Measurements from ENCODE around the gene MED12L. TPM values are rescaled to one million over a fixed set of nuclear protein-coding genes. Genes with fewer than 3 reads are reported as not detected.

The MED12L gene
- total RNA-seq, 1 experiment from 2014 or later, result 2.7 TPM

DNA sequence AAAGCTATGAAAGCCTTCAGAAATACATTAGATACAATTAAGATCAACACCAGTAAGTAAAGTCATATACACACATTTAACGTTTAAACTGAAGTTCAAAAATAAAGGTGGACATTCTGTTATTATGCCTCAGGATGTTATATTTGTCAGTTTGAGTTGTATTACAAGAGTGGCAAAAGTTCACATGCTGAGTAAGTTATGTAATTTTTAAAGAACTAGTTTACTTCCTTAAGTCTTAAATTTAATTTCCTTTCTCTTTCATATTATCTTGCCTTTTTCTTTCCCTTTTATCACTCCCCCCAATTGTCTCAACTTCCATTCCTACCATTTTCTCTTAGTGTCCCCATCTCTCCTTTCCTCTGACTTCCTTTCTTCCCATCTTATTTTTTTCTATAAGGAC lies 236.1 kb downstream of the MED12L start:
- DNase-seq (ENCODE audit: low read depth), result no peak

DNA sequence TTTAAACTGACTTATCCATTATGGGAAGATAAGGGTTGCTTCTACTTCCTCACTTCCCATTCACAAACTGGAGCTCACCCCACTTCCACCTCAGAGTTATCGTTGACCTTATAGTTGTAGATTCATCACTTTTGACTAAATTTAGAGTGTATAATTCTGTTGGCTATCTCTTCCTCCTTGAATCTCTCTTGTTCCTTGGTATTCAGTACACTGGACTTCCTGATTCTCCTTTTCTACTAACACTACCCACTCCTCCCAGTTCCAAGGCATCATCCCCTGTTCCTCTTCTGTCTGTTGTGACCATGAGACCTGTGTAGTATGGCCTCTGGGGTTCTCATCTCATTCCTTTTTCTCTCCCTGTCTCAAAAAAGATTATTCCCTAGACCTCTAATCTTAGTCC lies 237.0 kb downstream of the MED12L start:
- DNase-seq (ENCODE audit: low read depth), result no peak

- DNase-seq (ENCODE audit: low read depth), result no peak
These were observed 242.2 kb downstream of the MED12L start for GRCh38 chr3:151327571-151328198.

DNA sequence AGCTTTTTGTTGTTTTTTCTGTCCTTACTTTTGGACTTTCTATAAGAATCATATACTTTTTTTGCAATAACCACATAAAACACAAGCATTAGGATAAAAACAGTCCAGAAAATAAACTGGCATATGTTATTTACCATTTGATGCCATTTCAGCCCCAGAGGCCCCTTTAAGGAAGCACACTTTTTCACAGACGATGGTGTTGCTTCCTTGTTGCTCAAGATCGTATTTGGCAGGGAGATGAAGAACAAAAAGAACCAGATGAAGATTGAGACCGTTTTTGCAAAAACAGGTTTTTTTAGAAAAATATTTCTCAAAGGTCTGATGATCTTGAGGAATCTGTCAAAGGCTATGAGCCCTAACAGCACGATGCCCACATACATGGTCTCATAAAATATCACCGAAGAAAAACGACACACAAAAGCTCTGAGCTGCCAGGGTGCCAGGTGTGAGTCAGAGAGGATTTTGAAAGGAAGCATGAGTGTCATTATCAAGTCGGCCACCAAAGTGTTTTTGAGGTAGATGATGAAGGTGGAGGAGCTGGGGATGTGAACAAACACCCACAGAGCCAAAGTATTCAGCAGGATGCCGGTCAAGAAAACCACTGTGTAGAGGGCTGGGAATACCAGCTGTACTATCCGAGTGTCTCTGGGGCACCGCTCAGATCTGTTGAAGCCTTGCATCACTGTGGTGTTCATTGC lies 243.0 kb downstream of the MED12L start:
- peak; percentile 26 for DNase-seq (ENCODE audit: low read depth)

- no peak for DNase-seq (ENCODE audit: low read depth)
These were observed 243.9 kb downstream of the MED12L start, which contains the start of gene P2RY13 for GRCh38 chr3:151329363-151329762. Gene P2RY13 (minus strand): TSS chr3:151329549. CDS start chr3:151329528, 21 bp downstream.

DNA sequence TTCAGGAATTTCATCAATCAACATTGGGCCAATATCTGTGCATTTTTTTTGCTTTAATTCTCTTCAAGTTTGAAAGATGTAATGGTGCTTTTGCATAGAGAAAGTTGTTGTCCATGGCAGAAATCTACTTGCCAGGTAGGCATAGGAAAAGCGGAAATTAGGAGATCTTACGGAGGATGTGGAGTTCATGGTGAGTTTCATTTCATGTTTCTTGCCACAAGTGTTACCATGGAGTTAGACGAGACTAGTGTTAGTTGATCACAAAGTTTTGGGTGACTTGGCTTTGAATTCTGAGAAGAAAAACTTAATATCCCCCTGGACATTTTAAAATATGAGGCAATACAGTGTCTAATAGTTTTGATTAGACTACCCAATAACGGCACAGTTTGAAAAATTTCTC lies 244.9 kb downstream of the MED12L start:
- no peak for DNase-seq (ENCODE audit: low read depth)

GRCh38 chr3:151330899-151331298 lies 245.4 kb downstream of the MED12L start:
- no peak for DNase-seq (ENCODE audit: low read depth)

- DNase-seq (ENCODE audit: low read depth), result no peak
These were observed 246.2 kb downstream of the MED12L start for GRCh38 chr3:151331696-151332095.

- DNase-seq (ENCODE audit: low read depth), result peak; percentile 46
These were observed 260.4 kb downstream of the MED12L start for GRCh38 chr3:151345859-151346258.

DNA sequence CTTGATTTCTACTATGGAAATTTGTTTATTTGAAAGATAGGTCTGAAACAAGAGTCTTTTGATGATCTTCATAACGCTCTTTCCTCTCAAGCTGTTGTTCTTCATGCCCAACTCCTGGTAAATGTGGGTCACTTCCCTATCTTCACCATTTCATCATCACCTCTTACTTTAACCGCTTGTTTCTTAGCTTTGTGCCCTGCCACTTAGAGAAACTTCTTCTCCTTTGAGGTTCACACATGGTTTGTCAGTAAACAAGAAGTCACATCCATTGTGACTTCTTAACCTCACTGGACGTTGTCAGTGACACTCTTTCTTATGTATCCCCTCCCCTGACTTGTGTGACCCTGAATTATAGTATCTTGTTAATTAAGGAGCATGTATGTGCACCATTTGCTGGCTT lies 260.8 kb downstream of the MED12L start:
- no peak for DNase-seq (ENCODE audit: low read depth)

GRCh38 chr3:151347432-151347831 lies 262.0 kb downstream of the MED12L start:
- DNase-seq (ENCODE audit: low read depth), result no peak

DNA sequence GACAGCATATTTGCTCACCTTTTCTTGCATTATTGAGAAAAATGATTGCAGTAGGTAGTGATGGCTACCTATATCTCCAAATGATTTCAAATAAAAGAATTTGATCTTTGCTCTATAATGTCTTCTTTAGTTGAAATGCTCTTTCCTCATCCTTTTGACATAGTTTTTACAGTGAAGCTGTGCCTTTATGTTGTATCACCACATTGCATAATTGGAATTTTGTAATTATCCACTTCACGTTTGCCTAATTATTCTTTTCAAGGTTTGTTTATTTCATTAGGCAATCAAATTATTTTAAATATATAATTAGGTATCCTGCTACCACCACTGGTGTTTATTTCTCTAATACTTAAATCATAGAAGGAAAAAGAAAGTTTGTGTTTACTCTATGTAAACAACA lies 265.2 kb downstream of the MED12L start:
- DNase-seq (ENCODE audit: low read depth), result no peak

DNA sequence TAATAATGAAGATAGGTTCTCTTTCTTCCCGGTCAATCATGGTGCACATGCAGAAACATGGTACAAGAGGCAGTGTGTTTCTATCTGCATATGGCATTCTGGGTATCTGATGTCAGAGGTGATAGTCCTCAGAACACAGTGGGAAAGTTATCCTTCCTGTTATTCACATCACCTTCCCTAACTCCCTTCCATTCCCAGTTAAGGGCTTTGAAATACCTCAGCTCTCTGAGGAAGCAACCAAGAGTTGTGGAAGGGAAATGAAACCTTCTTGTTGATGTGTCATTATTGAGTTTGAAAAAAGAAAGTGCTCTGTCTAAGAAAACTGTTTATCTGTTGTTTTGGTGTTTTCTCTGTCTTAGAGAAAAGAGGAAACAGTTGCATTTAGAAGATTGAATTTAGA lies 265.8 kb downstream of the MED12L start:
- no peak for DNase-seq (ENCODE audit: low read depth)

DNA sequence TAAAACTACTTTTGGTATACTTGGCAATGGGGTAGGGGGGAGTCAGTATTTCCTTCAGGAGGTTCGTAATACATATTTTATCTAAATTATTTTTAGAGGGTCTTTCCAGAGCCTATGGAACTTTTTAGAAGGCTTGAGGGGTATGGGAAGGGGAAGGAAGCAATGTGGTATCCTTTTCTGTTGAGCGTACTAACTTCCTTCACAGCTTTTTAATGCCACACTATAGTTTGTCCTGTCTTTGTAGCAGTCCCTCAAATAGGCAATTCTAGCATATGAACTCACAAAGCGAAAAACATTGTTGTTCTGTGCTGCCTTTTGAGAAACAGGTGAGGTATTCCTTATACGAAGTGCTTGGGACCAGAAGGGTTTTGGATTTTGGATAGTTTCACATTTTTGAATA lies 266.2 kb downstream of the MED12L start:
- DNase-seq (ENCODE audit: low read depth), result no peak

- DNase-seq (ENCODE audit: low read depth), result no peak
These were observed 271.5 kb downstream of the MED12L start for GRCh38 chr3:151356794-151357462.

GRCh38 chr3:151357463-151357850 lies 272.0 kb downstream of the MED12L start:
- no peak for DNase-seq (ENCODE audit: low read depth)

DNA sequence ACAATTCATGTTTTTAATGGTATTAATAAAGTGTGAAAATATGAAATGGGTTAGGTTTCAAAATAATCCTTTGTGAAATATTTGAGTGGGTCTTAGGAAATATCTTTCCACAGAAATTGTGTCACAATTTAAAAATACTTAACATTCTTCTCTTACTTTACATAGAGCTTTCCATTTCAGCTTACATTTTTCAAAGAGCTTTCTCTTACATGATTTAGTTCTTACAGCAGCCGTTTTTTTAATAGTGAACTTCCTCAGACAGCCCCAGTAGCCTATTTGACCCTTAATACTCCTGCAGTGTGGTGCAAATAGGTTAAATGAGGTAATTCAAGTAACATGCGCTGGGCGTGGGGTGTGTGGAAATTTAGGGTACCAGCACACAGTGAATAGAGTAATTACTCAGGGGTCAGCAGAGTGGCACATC lies 277.3 kb downstream of the MED12L start:
- no peak for DNase-seq (ENCODE audit: low read depth)

DNA sequence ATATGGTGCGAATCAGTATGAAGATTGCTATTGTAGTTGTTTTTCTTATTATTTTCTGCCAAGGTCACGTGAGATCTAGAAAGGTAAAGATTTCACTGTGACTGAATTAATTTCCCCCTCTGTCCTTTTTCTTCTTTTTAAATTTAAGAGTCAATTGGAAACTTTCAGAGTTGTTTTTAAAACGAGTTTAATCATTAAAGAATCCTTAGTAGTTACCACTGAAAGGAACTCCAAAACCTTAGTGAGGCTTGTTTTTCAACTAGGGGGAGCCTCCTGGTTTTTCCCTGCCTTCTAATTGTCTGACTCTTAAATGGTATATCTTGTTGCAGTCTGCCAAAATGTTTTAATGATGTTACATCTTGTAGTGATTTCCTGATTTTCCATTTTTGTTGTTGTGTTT lies 281.5 kb downstream of the MED12L start:
- no peak for DNase-seq (ENCODE audit: low read depth)

GRCh38 chr3:151367448-151367847 lies 282.0 kb downstream of the MED12L start:
- DNase-seq (ENCODE audit: low read depth), result no peak

- no peak for DNase-seq (ENCODE audit: low read depth)
These were observed 286.1 kb downstream of the MED12L start for GRCh38 chr3:151371526-151371925.

DNA sequence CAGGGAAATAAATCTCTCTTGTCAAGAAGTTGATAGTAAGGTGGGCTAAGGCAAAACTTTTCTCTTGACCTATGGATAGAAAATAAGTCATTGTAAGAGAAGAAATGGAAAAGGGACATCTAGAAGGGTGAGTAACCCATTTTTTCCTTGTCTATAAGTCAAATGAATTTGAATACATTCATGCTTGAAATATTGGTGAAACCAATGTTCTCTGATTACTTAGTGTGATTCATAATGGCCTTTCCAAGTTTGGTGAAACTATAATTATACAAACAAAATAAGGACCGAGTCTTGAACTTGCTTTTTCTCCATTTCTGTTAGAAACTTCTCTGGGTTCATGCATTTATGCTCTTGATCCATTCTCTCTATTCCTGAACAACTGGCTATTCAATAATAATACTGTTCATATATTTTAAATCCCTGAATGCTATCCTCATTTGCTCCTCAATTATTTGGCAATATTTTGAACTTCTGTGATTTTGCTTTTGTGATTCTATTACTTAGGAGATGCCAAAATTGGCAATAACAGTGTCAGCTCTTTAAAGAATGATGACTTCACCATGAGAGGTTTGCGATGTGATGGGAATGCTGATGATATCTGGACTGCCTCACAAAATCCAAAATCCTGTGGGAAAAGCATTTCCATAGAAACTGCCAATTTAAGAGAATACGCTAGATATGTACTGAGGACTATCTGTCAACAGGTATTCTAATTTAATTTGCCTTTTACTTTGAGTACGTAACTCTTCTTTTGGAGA lies 286.8 kb downstream of the MED12L start:
- no peak for DNase-seq (ENCODE audit: low read depth)

DNA sequence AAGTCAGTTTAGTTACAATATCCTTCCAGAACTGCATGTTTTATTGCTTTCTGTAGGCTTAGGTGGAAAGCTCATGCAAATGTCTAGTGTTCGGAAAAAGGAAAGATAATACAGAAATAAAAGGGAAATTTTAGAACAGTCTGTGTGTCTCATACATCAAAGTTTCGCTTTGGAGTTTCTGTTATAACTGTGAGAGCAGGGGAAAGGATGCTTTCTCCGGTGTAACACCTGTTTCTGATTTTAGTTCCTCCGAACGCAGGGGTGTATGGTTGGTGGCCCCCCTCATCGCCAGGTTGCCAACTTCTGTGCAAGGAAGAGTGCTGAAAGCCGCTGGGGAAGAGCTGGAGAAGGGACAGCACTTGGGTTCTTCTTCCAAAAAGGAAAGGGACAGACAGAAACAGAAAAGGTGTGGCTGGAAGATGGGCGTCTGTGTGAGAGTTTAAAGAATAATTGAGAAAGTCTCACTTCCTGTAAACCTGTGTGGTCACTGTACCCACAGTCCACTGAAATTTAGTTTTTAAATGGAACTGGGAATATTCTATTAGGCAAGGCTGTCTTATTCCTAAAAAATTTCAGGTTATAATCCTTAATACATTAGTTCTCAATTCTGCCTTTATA lies 292.4 kb downstream of the MED12L start:
- DNase-seq (ENCODE audit: low read depth), result no peak

All from Daoy (cell line).